ENCODE measurements around the gene MGAT5B. TPM values are rescaled to one million over a fixed set of nuclear protein-coding genes. Genes with fewer than 3 reads are reported as not detected.

MGAT5B gene
- total and polyA plus RNA-seq, 2 of the 13 experiments (the other 11 are each of a cell fraction or from before 2014, with no cell fraction given) = 0.07 to 0.13 TPM

DNA sequence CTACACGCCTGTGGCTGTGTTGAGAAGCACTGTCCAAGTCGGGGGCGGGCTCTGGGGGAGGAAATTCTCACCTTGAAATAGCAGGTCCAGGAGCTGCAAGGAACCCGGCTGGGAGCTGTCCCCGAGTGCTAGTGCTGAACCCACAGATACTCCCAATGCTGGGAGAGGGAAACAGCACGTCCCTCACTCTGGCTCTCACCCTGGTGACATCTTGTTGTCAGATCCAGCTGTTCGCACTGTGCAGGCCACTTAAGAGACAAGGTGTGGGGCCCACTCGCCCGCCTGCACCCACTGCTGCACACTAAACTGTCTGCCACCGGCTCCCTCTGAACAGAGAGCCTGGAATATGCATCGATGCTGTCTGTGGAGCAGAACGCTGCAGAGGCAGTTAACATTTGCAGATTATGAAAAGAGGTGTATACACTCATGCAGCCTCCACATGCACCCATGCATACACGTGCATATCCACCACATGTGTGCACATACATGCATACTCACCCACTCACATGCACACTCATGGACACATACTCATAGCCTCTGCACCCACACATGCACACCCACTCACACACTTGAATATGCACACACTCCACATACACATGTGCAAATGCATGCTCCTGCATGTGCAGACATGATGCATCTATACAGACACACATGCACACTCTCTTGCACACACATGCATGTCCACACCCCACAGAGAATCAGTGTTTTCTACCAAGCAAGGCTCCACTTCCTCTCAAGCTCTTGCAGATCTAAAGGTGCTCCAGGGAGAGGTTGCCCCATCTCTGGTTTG is 42.0 kb downstream of the MGAT5B start (continued):
- TF ChIP-seq LRRFIP1 (CRISPR knock-in tag; conservative IDR thresholded peaks at IDR 0.05) = no peak; the same call in 1 of the 2 replicates
- peak in 1 of 2 experiments; percentile 70; a peak in 1 of 4 replicates for TF ChIP-seq KLF16 (CRISPR knock-in tag; IDR thresholded peaks at IDR 0.05)
- no peak for TF ChIP-seq ZNF224 (CRISPR knock-in tag; IDR thresholded peaks at IDR 0.05)
- 0 out of 2 replicates have a peak, but pooled peaks have one; percentile 12 for TF ChIP-seq FOXM1 (CRISPR knock-in tag; IDR thresholded peaks at IDR 0.05)
- TF ChIP-seq ZNF780A (CRISPR knock-in tag; IDR thresholded peaks at IDR 0.05) = peak; percentile 67; the same call in 1 of the 2 replicates
- no peak for TF ChIP-seq CEBPB (IDR thresholded peaks at IDR 0.05; ENCODE audit: borderline replicate concordance, low read depth, low read length)
- no peak for TF ChIP-seq PAWR (CRISPR knock-in tag; IDR thresholded peaks at IDR 0.05; ENCODE audit: borderline replicate concordance)
- peak; percentile 37; the same call in 1 of the 2 replicates for TF ChIP-seq FOXK1 (CRISPR knock-in tag; IDR thresholded peaks at IDR 0.05; ENCODE audit: borderline replicate concordance, low read depth)
- TF ChIP-seq, protein P1, sequence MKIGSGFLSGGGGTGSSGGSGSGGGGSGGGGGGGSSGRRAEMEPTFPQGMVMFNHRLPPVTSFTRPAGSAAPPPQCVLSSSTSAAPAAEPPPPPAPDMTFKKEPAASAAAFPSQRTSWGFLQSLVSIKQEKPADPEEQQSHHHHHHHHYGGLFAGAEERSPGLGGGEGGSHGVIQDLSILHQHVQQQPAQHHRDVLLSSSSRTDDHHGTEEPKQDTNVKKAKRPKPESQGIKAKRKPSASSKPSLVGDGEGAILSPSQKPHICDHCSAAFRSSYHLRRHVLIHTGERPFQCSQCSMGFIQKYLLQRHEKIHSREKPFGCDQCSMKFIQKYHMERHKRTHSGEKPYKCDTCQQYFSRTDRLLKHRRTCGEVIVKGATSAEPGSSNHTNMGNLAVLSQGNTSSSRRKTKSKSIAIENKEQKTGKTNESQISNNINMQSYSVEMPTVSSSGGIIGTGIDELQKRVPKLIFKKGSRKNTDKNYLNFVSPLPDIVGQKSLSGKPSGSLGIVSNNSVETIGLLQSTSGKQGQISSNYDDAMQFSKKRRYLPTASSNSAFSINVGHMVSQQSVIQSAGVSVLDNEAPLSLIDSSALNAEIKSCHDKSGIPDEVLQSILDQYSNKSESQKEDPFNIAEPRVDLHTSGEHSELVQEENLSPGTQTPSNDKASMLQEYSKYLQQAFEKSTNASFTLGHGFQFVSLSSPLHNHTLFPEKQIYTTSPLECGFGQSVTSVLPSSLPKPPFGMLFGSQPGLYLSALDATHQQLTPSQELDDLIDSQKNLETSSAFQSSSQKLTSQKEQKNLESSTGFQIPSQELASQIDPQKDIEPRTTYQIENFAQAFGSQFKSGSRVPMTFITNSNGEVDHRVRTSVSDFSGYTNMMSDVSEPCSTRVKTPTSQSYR (CRISPR knock-in tag; IDR thresholded peaks at IDR 0.05; ENCODE audit: borderline replicate concordance) = no peak
- TF ChIP-seq ZNF883 (CRISPR knock-in tag; IDR thresholded peaks at IDR 0.05; ENCODE audit: not compliant biosample characterization) = no peak
- peak; percentile 86; the same call in 1 of the 2 replicates for TF ChIP-seq ZSCAN9 (CRISPR knock-in tag; IDR thresholded peaks at IDR 0.05; ENCODE audit: borderline replicate concordance)
- peak; percentile 75 for TF ChIP-seq MLXIP (CRISPR knock-in tag; IDR thresholded peaks at IDR 0.05; ENCODE audit: borderline replicate concordance)
- TF ChIP-seq ZFP37 (CRISPR knock-in tag; IDR thresholded peaks at IDR 0.05; ENCODE audit: borderline replicate concordance) = peak; percentile 87; the same call in 1 of the 2 replicates
- 0 out of 2 replicates have a peak, but pooled peaks have one; percentile 60 for TF ChIP-seq MEIS2 (CRISPR knock-in tag; IDR thresholded peaks at IDR 0.05)
- peak; percentile 34; the same call in 1 of the 2 replicates for TF ChIP-seq ZNF138 (CRISPR knock-in tag; IDR thresholded peaks at IDR 0.05; ENCODE audit: low read depth)
- 0 out of 2 replicates have a peak, but pooled peaks have one; percentile 25 for TF ChIP-seq HMG20A (CRISPR knock-in tag; IDR thresholded peaks at IDR 0.05; ENCODE audit: borderline replicate concordance)
- TF ChIP-seq, protein P2, sequence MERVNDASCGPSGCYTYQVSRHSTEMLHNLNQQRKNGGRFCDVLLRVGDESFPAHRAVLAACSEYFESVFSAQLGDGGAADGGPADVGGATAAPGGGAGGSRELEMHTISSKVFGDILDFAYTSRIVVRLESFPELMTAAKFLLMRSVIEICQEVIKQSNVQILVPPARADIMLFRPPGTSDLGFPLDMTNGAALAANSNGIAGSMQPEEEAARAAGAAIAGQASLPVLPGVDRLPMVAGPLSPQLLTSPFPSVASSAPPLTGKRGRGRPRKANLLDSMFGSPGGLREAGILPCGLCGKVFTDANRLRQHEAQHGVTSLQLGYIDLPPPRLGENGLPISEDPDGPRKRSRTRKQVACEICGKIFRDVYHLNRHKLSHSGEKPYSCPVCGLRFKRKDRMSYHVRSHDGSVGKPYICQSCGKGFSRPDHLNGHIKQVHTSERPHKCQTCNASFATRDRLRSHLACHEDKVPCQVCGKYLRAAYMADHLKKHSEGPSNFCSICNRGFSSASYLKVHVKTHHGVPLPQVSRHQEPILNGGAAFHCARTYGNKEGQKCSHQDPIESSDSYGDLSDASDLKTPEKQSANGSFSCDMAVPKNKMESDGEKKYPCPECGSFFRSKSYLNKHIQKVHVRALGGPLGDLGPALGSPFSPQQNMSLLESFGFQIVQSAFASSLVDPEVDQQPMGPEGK (CRISPR knock-in tag; IDR thresholded peaks at IDR 0.05) = peak; percentile 44

Data from HepG2 (cell line).